Measurements from ENCODE around the gene CD200R1. TPM values are rescaled to one million over a fixed set of nuclear protein-coding genes. Genes with fewer than 3 reads are reported as not detected.

CD200R1 gene
- total and polyA plus RNA-seq, 9 of the 15 experiments (the other 6 are each of a cell fraction or from before 2014, with no cell fraction given) = 0.04 to 0.23 (median 0.09) TPM; not detected in 5

- TF ChIP-seq GTF3C2 (IDR thresholded peaks at IDR 0.05; ENCODE audit: borderline replicate concordance, extremely low read depth, insufficient read length) = no peak
- 0 out of 2 replicates have a peak, but pooled peaks have one; percentile 20 for TF ChIP-seq CREM (IDR thresholded peaks at IDR 0.05; ENCODE audit: low read depth)
- TF ChIP-seq TAL1 (IDR thresholded peaks at IDR 0.05) = no peak
- no peak for TF ChIP-seq FOXJ2 (tag; IDR thresholded peaks at IDR 0.05)
- no peak for TF ChIP-seq CBFA2T2 (conservative IDR thresholded peaks at IDR 0.05)
- TF ChIP-seq HDAC3 (IDR thresholded peaks at IDR 0.05; ENCODE audit: borderline replicate concordance, partially characterized antibody) = no peak
- TF ChIP-seq RNF2 (IDR thresholded peaks at IDR 0.05) = 0 out of 2 replicates have a peak, but pooled peaks have one; percentile 38
- TF ChIP-seq HMGXB4 (CRISPR knock-in tag; IDR thresholded peaks at IDR 0.05) = peak; percentile 40; the same call in 1 of the 2 replicates
- peak; percentile 34; the same call in 1 of the 2 replicates for TF ChIP-seq RAD51 (IDR thresholded peaks at IDR 0.05; ENCODE audit: borderline replicate concordance, low read depth)
- TF ChIP-seq ZNF695 (CRISPR knock-in tag; IDR thresholded peaks at IDR 0.05) = no peak
- TF ChIP-seq RAD21 (CRISPR knock-in tag; conservative IDR thresholded peaks at IDR 0.05 in 1 of 2, IDR thresholded peaks at IDR 0.05 in 1 of 2) = no peak
- no peak for TF ChIP-seq HBP1 (CRISPR knock-in tag; IDR thresholded peaks at IDR 0.05)
- no peak for TF ChIP-seq ZNF41 (CRISPR knock-in tag; conservative IDR thresholded peaks at IDR 0.05)
- peak; percentile 17; the same call in 1 of the 2 replicates for TF ChIP-seq ZNF316 (IDR thresholded peaks at IDR 0.05)
- no peak for TF ChIP-seq ZNF778 (CRISPR knock-in tag; IDR thresholded peaks at IDR 0.05)
- TF ChIP-seq MXD1 (CRISPR knock-in tag; IDR thresholded peaks at IDR 0.05; ENCODE audit: borderline replicate concordance, poor library complexity, severe bottlenecking) = no peak
- TF ChIP-seq SNRNP70 (optimal IDR thresholded peaks at IDR 0.05; ENCODE audit: low read depth, low read length) = no peak
- TF ChIP-seq SMARCC2 (IDR thresholded peaks at IDR 0.05; ENCODE audit: low read depth) = no peak
- TF ChIP-seq PKNOX1 (IDR thresholded peaks at IDR 0.05) = no peak
- TF ChIP-seq NELFE (IDR thresholded peaks at IDR 0.05; ENCODE audit: insufficient read depth, insufficient read length) = no peak
Observed at GRCh38 chr3:113019182-113020137, 44.6 kb upstream of the CD200R1 start (continued).

Measured in K562 (cell line).